Mammary epithelial cell (primary cell): Measurements from ENCODE around the gene PCSK5.

Source experiments
- EZH2 ChIP-seq: IDR thresholded peaks from 2 replicates; pipeline ENCODE4 v1.6.1; 2012; ENCODE audit warnings: low read length, inconsistent platforms, borderline replicate concordance
- TF ChIP-seq, protein P1 (sequence below), 2 donors: IDR thresholded peaks in 1 of 2; conservative IDR thresholded peaks in 1 of 2; 2 replicates each; pipeline ENCODE4 v1.5.1; 2011 to 2012; ENCODE audit warnings: inconsistent platforms in 2 of 2, low read length in 2 of 2, mild to moderate bottlenecking in 2 of 2, control low read depth in 1 of 2, low read depth in 1 of 2; ENCODE audit not compliant: insufficient read depth in 1 of 2; ENCODE audit errors: extremely low read depth in 1 of 2

DNA sequence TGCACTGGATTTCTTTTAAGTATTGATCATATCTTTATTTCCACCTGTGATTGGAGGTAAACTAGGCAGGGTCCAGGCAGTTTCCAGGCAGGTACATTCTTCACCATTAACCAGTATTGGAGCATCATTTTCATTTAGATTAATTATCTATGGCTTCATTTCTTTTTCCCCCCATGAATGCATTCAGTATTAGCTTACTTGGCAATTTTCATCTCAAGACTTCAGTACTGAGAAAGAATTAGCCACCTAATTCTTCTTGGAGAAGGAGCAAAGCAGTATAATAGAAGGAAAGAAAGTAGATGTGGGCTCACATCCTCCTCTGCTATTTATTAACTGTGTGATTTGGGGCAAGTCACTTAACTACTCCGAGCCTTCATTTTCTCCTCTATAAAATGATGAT lies 295.0 kb downstream of the PCSK5 start:
- TF ChIP-seq, protein P1, sequence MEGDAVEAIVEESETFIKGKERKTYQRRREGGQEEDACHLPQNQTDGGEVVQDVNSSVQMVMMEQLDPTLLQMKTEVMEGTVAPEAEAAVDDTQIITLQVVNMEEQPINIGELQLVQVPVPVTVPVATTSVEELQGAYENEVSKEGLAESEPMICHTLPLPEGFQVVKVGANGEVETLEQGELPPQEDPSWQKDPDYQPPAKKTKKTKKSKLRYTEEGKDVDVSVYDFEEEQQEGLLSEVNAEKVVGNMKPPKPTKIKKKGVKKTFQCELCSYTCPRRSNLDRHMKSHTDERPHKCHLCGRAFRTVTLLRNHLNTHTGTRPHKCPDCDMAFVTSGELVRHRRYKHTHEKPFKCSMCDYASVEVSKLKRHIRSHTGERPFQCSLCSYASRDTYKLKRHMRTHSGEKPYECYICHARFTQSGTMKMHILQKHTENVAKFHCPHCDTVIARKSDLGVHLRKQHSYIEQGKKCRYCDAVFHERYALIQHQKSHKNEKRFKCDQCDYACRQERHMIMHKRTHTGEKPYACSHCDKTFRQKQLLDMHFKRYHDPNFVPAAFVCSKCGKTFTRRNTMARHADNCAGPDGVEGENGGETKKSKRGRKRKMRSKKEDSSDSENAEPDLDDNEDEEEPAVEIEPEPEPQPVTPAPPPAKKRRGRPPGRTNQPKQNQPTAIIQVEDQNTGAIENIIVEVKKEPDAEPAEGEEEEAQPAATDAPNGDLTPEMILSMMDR (conservative IDR thresholded peaks at IDR 0.05 in 1 of 2, IDR thresholded peaks at IDR 0.05 in 1 of 2; ENCODE audit: extremely low read depth in 1 of 2, insufficient read depth in 1 of 2, low read depth in 1 of 2, low read length in 2 of 2), result no peak
- no peak for TF ChIP-seq EZH2
